HepG2 (cell line): ENCODE data around the gene COL25A1.

ENCODE experiments used
- EZH2 ChIP-seq: conservative IDR thresholded peaks from 2 replicates; pipeline ENCODE4 v1.6.1; 2012; ENCODE audit warnings: mild to moderate bottlenecking, low read depth, low read length, moderate library complexity
- FOXM1 ChIP-seq: sonication (generic); formaldehyde crosslinking; IDR thresholded peaks from 2 replicates; pipeline ENCODE4 v1.5.0; 2020; ENCODE audit warnings: missing genetic modification reagents
- KLF9 ChIP-seq: IDR thresholded peaks from 2 replicates; pipeline ENCODE4 v1.6.1; 2016; ENCODE audit warnings: low read depth
- TF ChIP-seq, protein P1 (sequence below): sonication (generic); formaldehyde crosslinking; IDR thresholded peaks from 2 replicates; pipeline ENCODE4 v1.5.0; 2020; ENCODE audit warnings: mild to moderate bottlenecking, missing genetic modification reagents, moderate library complexity

DNA sequence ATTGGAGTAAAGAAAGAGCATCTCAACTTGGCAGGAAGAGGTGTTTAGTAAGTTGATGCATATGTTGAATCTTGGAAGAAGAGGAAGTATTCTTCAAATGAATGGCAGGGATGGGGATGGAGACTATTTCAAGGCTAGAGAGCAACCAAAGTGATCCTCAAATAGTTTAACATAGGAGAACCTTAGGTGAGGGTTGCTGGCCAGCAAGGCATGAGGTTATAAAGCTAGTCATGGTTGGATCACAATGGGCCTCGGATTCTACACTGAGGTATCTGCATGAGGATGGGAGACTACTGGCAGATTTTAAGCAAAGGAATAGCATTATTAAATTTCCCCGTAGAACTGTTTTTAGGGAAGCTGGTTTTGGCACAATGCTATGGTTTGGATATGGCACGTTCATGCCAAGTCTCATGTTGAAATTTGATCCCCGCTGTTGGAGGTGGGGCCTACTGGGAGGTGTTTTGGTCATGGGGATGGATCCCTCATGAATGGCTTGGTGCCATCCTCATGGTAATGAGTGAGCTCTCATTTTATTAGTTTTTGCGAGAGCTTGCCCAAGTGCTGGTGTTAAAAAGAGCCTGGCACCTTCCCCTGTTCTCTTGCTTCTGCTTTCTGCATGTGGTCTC, 497.7 kb downstream of the COL25A1 start:
- no peak for TF ChIP-seq EZH2
- TF ChIP-seq KLF9, result no peak
- TF ChIP-seq, protein P1, sequence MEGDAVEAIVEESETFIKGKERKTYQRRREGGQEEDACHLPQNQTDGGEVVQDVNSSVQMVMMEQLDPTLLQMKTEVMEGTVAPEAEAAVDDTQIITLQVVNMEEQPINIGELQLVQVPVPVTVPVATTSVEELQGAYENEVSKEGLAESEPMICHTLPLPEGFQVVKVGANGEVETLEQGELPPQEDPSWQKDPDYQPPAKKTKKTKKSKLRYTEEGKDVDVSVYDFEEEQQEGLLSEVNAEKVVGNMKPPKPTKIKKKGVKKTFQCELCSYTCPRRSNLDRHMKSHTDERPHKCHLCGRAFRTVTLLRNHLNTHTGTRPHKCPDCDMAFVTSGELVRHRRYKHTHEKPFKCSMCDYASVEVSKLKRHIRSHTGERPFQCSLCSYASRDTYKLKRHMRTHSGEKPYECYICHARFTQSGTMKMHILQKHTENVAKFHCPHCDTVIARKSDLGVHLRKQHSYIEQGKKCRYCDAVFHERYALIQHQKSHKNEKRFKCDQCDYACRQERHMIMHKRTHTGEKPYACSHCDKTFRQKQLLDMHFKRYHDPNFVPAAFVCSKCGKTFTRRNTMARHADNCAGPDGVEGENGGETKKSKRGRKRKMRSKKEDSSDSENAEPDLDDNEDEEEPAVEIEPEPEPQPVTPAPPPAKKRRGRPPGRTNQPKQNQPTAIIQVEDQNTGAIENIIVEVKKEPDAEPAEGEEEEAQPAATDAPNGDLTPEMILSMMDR, result no peak
- TF ChIP-seq FOXM1 (CRISPR knock-in tag), result no peak
